HepG2 (cell line): ENCODE results near the gene SPECC1L. TPM values are rescaled to one million over a fixed set of nuclear protein-coding genes. Genes with fewer than 3 reads are reported as not detected.

Source experiments
- GPN1 ChIP-seq: sonication (generic); formaldehyde crosslinking; IDR thresholded peaks from 2 replicates; pipeline ENCODE4 v1.5.1; 2020; ENCODE audit warnings: missing genetic modification reagents, borderline replicate concordance
- HHEX ChIP-seq: IDR thresholded peaks from 2 replicates; pipeline ENCODE4 v1.6.1; 2016; ENCODE audit warnings: control low read depth
- ISX ChIP-seq: sonication (generic); formaldehyde crosslinking; conservative IDR thresholded peaks from 2 replicates; pipeline ENCODE4 v1.5.0; 2020; ENCODE audit warnings: missing genetic modification reagents
- KDM2A ChIP-seq: sonication (generic); formaldehyde crosslinking; IDR thresholded peaks from 2 replicates; pipeline ENCODE4 v1.4.0; 2020; ENCODE audit warnings: low read depth, missing genetic modification reagents, borderline replicate concordance
- MATR3 ChIP-seq: sonication (generic); formaldehyde crosslinking; IDR thresholded peaks from 2 replicates; pipeline ENCODE4 v1.4.0; 2020; ENCODE audit warnings: missing genetic modification reagents
- RFXANK ChIP-seq: IDR thresholded peaks from 2 replicates; pipeline ENCODE4 v1.6.1; 2016
- SNRNP70 ChIP-seq: fragments of 200-400 bp; formaldehyde crosslinking; IDR thresholded peaks from 2 replicates; pipeline ENCODE4 v1.6.1; 2017; ENCODE audit warnings: mild to moderate bottlenecking, low read depth, low read length, moderate library complexity
- TEAD3 ChIP-seq: optimal IDR thresholded peaks from 2 replicates; pipeline ENCODE3; 2016; ENCODE audit warnings: borderline replicate concordance
- TRAFD1 ChIP-seq: sonication (generic); formaldehyde crosslinking; IDR thresholded peaks from 2 replicates; pipeline ENCODE4 v1.5.1; 2020; ENCODE audit warnings: missing genetic modification reagents, mild to moderate bottlenecking, borderline replicate concordance
- ZBED4 ChIP-seq: sonication (generic); formaldehyde crosslinking; IDR thresholded peaks from 2 replicates; pipeline ENCODE4 v1.4.0; 2020; ENCODE audit warnings: missing genetic modification reagents, borderline replicate concordance
- ZFP36L1 ChIP-seq: sonication (generic); formaldehyde crosslinking; IDR thresholded peaks from 2 replicates; pipeline ENCODE4 v1.8.0; 2022; ENCODE audit warnings: mild to moderate bottlenecking, missing genetic modification reagents, moderate library complexity
- ZIK1 ChIP-seq: sonication (generic); formaldehyde crosslinking; IDR thresholded peaks from 2 replicates; pipeline ENCODE4 v1.5.0; 2020; ENCODE audit warnings: mild to moderate bottlenecking, low read depth, missing genetic modification reagents, borderline replicate concordance
- ZNF10 ChIP-seq: sonication (generic); formaldehyde crosslinking; IDR thresholded peaks from 2 replicates; pipeline ENCODE4 v1.4.0; 2020; ENCODE audit warnings: mild to moderate bottlenecking, low read depth, missing genetic modification reagents, borderline replicate concordance
- ZNF17 ChIP-seq: sonication (generic); formaldehyde crosslinking; IDR thresholded peaks from 2 replicates; pipeline ENCODE4 v1.5.0; 2020; ENCODE audit warnings: mild to moderate bottlenecking, missing genetic modification reagents
- ZNF205 ChIP-seq: IDR thresholded peaks from 2 replicates; pipeline ENCODE4 v1.6.1; 2018; ENCODE audit warnings: missing biosample characterization, missing genetic modification reagents
- ZNF329 ChIP-seq: sonication (generic); formaldehyde crosslinking; IDR thresholded peaks from 2 replicates; pipeline ENCODE4 v1.9.0; 2021; ENCODE audit warnings: low read depth, mild to moderate bottlenecking, missing genetic modification reagents
- ZNF367 ChIP-seq: sonication (generic); formaldehyde crosslinking; IDR thresholded peaks from 2 replicates; pipeline ENCODE4 v1.4.0; 2020; ENCODE audit warnings: missing genetic modification reagents, borderline replicate concordance
- ZNF570 ChIP-seq: sonication (generic); formaldehyde crosslinking; IDR thresholded peaks from 2 replicates; pipeline ENCODE4 v1.4.0; 2020; ENCODE audit warnings: mild to moderate bottlenecking, missing genetic modification reagents, borderline replicate concordance
- ZNF639 ChIP-seq: conservative IDR thresholded peaks from 2 replicates; pipeline ENCODE4 v1.6.1; 2018; ENCODE audit warnings: missing genetic modification reagents
- ZNF724P ChIP-seq: sonication (generic); formaldehyde crosslinking; IDR thresholded peaks from 2 replicates; pipeline ENCODE4 v1.8.0; 2022; ENCODE audit warnings: missing genetic modification reagents, borderline replicate concordance
- ZNF737 ChIP-seq: sonication (generic); formaldehyde crosslinking; IDR thresholded peaks from 2 replicates; pipeline ENCODE4 v1.5.0; 2020; ENCODE audit warnings: missing genetic modification reagents, mild to moderate bottlenecking, borderline replicate concordance
- ZSCAN5A ChIP-seq: sonication (generic); formaldehyde crosslinking; IDR thresholded peaks from 2 replicates; pipeline ENCODE4 v1.8.0; 2022; ENCODE audit warnings: mild to moderate bottlenecking, missing genetic modification reagents, borderline replicate concordance
- polyA plus RNA-seq, 8 experiments: library from polyadenylated mRNA; depleted of rRNA in 3 of 8; stranded (reverse) in 7 of 8; unstranded in 1 of 8; fragments of >200 nt; fragmentation: Illumina TruSeq in 4 of 8; extraction: Trizol in 4 of 8; gene quantifications; 2 replicates each; pipeline versions ENCODE4 v1.2.1 to v1.2.3, GENCODE V29; 2011 to 2016; ENCODE audit warnings: low read depth in 4 of 8, missing spikeins in 1 of 8, mixed read lengths in 1 of 8; ENCODE audit not compliant: insufficient read depth in 1 of 8
- total RNA-seq, 5 experiments: library from RNA; depleted of rRNA; stranded (reverse); fragments of >200 nt; fragmentation: Illumina TruSeq; extraction: Trizol; gene quantifications; 2 replicates each; pipeline ENCODE4 v1.2.3, GENCODE V29; 2016; ENCODE audit warnings: low read depth in 1 of 5

SPECC1L gene
- total and polyA plus RNA-seq, 2 of the 13 experiments (the other 11 are each of a cell fraction or from before 2014, with no cell fraction given) = 14.1 to 30.3 TPM

GRCh38 chr22:24420072-24420976 lies 149.7 kb downstream of the SPECC1L start (continued):
- TF ChIP-seq TRAFD1 (CRISPR knock-in tag) (no peak), SNRNP70 (no peak), RFXANK (CRISPR knock-in tag) (no peak), KDM2A (CRISPR knock-in tag) (peak; percentile 50; the same call in 1 of the 2 replicates), ISX (no peak), HHEX (CRISPR knock-in tag) (no peak), ZNF737 (CRISPR knock-in tag) (no peak), ZBED4 (CRISPR knock-in tag) (peak; percentile 85; the same call in 1 of the 2 replicates), ZNF205 (CRISPR knock-in tag) (no peak), ZNF10 (CRISPR knock-in tag) (no peak), ZNF570 (no peak), ZNF329 (no peak), ZNF17 (CRISPR knock-in tag) (no peak), ZFP36L1 (CRISPR knock-in tag) (no peak), MATR3 (CRISPR knock-in tag) (no peak), ZNF724P (CRISPR knock-in tag) (no peak), ZSCAN5A (CRISPR knock-in tag) (no peak), ZNF639 (CRISPR knock-in tag) (no peak), ZIK1 (CRISPR knock-in tag) (no peak), GPN1 (CRISPR knock-in tag) (no peak), TEAD3 (CRISPR knock-in tag) (peak; percentile 67), ZNF367 (CRISPR knock-in tag) (no peak)
